ENCODE measurements around the gene EREG. TPM values are rescaled to one million over a fixed set of nuclear protein-coding genes. Genes with fewer than 3 reads are reported as not detected.

EREG gene
- total RNA-seq, 1 donor from 2014 or later: 0.30 TPM

DNA sequence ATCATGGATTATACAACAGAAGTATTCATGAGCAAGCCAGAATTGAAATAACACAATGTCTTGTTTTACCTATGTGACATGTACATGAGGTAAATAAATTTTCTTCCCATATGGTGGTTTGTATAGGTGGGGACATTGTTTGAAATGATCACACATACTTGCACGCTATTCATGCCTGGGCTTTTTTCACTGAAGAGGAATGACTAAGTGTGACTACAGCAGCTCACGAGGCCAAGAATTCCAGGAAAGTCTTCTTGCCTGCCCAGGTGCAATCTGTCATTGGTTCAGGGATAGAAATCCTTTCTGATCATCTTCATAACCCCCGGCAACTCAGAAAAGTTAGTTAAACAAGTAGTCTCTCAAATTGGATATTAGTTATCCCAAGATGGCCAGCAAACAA lies 43.7 kb downstream of the EREG start:
- H3K9ac ChIP-seq (ENCODE audit: low read length): no peak overlapping the region
- Mint-ChIP-seq H3K4me1 (ENCODE audit: low read depth, unreplicated experiment) (peaks cover 20% of the 10 kb centered on the region), H3K27me3 (ENCODE audit: low read depth, unreplicated experiment) (no peaks in the 10 kb centered on the region), H3K27ac (ENCODE audit: unreplicated experiment) (peak overlapping the region; percentile 38), H3K4me3 (ENCODE audit: unreplicated experiment) (no peak overlapping the region), H3K36me3 (ENCODE audit: low read depth, unreplicated experiment) (no peaks in the 10 kb centered on the region), H3K9me3 (ENCODE audit: unreplicated experiment) (peaks cover 2% of the 10 kb centered on the region)
- H3K4me2 ChIP-seq (ENCODE audit: low read length): no peak overlapping the region
- FAIRE-seq (peak; percentile 34), DNase-seq (ENCODE audit: low read depth) (peak; percentile 69)
- H3K79me2 ChIP-seq (ENCODE audit: insufficient read depth, low read length): no peaks in the 10 kb centered on the region
- no peak for TF ChIP-seq EZH2 (IDR thresholded peaks at IDR 0.05; ENCODE audit: insufficient read depth, low read length)
- TF ChIP-seq CTCF (IDR thresholded peaks at IDR 0.05; ENCODE audit: insufficient read depth, low read depth, low read length): no peak
- no peaks in the 10 kb centered on the region for H4K20me1 ChIP-seq (ENCODE audit: insufficient read depth, low read length)
- no peak overlapping the region for H3K4me3 ChIP-seq (ENCODE audit: insufficient read depth, low read depth, low read length)
- H3K27me3 ChIP-seq (ENCODE audit: insufficient read depth, low read length): no peaks in the 10 kb centered on the region
- no peak overlapping the region for H3K27ac ChIP-seq (ENCODE audit: low read depth, low read length)
- H3K36me3 ChIP-seq (ENCODE audit: insufficient read depth, low read length): no peaks in the 10 kb centered on the region
- H3K9me3 ChIP-seq (ENCODE audit: insufficient read depth, low read depth, low read length): no peaks in the 10 kb centered on the region
- no peaks in the 10 kb centered on the region for H3K4me1 ChIP-seq (ENCODE audit: insufficient read depth, low read length)
- no peak overlapping the region for H2AFZ ChIP-seq (ENCODE audit: low read depth, low read length)

DNA sequence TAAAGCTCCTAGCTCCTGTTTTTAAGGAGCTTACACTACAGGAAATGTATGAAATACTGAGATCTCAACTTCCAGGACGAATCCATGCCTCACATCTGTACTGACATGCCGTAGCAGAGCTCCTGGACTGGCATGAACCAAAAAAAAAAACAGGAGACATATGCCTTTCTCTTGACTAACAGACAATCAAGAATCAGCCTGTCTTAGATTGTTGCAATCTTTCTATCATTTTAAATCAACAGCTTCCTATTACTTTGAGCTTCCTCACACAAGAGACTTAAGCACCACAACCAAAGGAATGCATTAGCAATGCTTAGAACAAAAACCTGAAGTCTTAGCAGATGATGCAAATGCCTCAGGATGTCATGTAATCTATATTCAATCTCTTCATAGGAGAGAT lies 45.3 kb downstream of the EREG start:
- H3K27ac Mint-ChIP-seq (ENCODE audit: unreplicated experiment): peak overlapping the region; percentile 88

More for the DNA sequence above, 45.3 kb downstream of the EREG start:
- DNase-seq (ENCODE audit: low read depth) (peak; percentile 50), FAIRE-seq (no peak)
- Histone ChIP-seq H3K27ac (ENCODE audit: low read depth, low read length) (no peak overlapping the region), H4K20me1 (ENCODE audit: insufficient read depth, low read length) (no peaks in the 10 kb centered on the region), H3K4me1 (ENCODE audit: insufficient read depth, low read length) (no peaks in the 10 kb centered on the region), H3K9ac (ENCODE audit: low read length) (no peak overlapping the region), H3K36me3 (ENCODE audit: insufficient read depth, low read length) (no peaks in the 10 kb centered on the region), H2AFZ (ENCODE audit: low read depth, low read length) (no peak overlapping the region), H3K4me2 (ENCODE audit: low read length) (no peak overlapping the region), H3K4me3 (ENCODE audit: insufficient read depth, low read depth, low read length) (no peak overlapping the region), H3K27me3 (ENCODE audit: insufficient read depth, low read length) (no peaks in the 10 kb centered on the region), H3K79me2 (ENCODE audit: insufficient read depth, low read length) (no peaks in the 10 kb centered on the region), H3K9me3 (ENCODE audit: insufficient read depth, low read depth, low read length) (no peaks in the 10 kb centered on the region)
- no peak overlapping the region for H3K4me3 Mint-ChIP-seq (ENCODE audit: unreplicated experiment)
- peaks cover 20% of the 10 kb centered on the region for H3K4me1 Mint-ChIP-seq (ENCODE audit: low read depth, unreplicated experiment)
- no peaks in the 10 kb centered on the region for H3K36me3 Mint-ChIP-seq (ENCODE audit: low read depth, unreplicated experiment)
- H3K27me3 Mint-ChIP-seq (ENCODE audit: low read depth, unreplicated experiment): no peaks in the 10 kb centered on the region
- peaks cover 2% of the 10 kb centered on the region for H3K9me3 Mint-ChIP-seq (ENCODE audit: unreplicated experiment)
- TF ChIP-seq EZH2 (IDR thresholded peaks at IDR 0.05; ENCODE audit: insufficient read depth, low read length): no peak
- no peak for TF ChIP-seq CTCF (IDR thresholded peaks at IDR 0.05; ENCODE audit: insufficient read depth, low read depth, low read length)

All from astrocyte (in vitro differentiated cells and primary cell).